Ishikawa (cell line): ENCODE results near the gene PTPN13.

Experiments
- CEBPB ChIP-seq: IDR thresholded peaks from 2 replicates; pipeline ENCODE4 v1.6.1; 2012
- CREB1 ChIP-seq: IDR thresholded peaks from 2 replicates; pipeline ENCODE4 v1.6.1; 2012; ENCODE audit warnings: low read depth
- EGR1 ChIP-seq: IDR thresholded peaks from 2 replicates; pipeline ENCODE4 v1.6.1; 2012
- EP300 ChIP-seq: IDR thresholded peaks from 2 replicates; pipeline ENCODE4 v1.6.1; 2012; ENCODE audit warnings: borderline replicate concordance
- FOXM1 ChIP-seq: IDR thresholded peaks from 2 replicates; pipeline ENCODE4 v1.6.1; 2012; ENCODE audit warnings: low read depth, borderline replicate concordance
- MAX ChIP-seq: IDR thresholded peaks from 2 replicates; pipeline ENCODE4 v1.6.1; 2012
- NFIC ChIP-seq: IDR thresholded peaks from 2 replicates; pipeline ENCODE4 v1.6.1; 2012
- RAD21 ChIP-seq: IDR thresholded peaks from 2 replicates; pipeline ENCODE4 v1.6.1; 2012; ENCODE audit warnings: low read depth
- TAF1 ChIP-seq: IDR thresholded peaks from 2 replicates; pipeline ENCODE4 v1.6.1; 2012; ENCODE audit warnings: low read depth, mild to moderate bottlenecking
- TCF12 ChIP-seq: IDR thresholded peaks from 2 replicates; pipeline ENCODE4 v1.6.1; 2012; ENCODE audit warnings: low read depth
- TEAD4 ChIP-seq: IDR thresholded peaks from 2 replicates; pipeline ENCODE4 v1.6.1; 2012
- USF1 ChIP-seq: IDR thresholded peaks from 2 replicates; pipeline ENCODE4 v1.6.1; 2012
- YY1 ChIP-seq: IDR thresholded peaks from 2 replicates; pipeline ENCODE4 v1.6.1; 2012; ENCODE audit warnings: low read depth
- ZBTB7A ChIP-seq: IDR thresholded peaks from 2 replicates; pipeline ENCODE4 v1.6.1; 2012; ENCODE audit warnings: low read depth
- TF ChIP-seq, protein P1 (sequence below): IDR thresholded peaks from 2 replicates; pipeline ENCODE4 v1.6.1; 2012; ENCODE audit warnings: low read depth, mild to moderate bottlenecking

The PTPN13 gene

DNA sequence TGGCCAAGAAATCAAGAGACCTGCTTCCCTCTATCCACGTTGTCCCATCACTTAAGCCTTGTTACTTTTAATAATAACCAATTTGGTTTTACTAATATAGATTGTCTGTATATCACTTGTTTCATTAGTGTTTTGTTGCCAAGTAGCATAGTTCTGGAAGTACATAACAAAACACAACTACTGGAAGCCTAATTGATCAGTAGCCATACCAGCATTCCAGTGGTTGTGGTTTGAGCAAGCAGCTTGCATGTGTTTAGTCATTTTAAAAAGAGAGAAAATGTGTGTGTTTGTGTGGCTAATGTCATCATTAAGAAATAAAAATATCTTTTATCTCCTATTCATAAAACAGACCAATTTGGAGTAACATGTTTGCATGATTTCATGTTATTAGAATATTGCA is 70.8 kb downstream of the PTPN13 start:
- no peak for TF ChIP-seq TCF12
- TF ChIP-seq NFIC, result no peak
- TF ChIP-seq CEBPB, result no peak
- no peak for TF ChIP-seq MAX
- no peak for TF ChIP-seq YY1

DNA sequence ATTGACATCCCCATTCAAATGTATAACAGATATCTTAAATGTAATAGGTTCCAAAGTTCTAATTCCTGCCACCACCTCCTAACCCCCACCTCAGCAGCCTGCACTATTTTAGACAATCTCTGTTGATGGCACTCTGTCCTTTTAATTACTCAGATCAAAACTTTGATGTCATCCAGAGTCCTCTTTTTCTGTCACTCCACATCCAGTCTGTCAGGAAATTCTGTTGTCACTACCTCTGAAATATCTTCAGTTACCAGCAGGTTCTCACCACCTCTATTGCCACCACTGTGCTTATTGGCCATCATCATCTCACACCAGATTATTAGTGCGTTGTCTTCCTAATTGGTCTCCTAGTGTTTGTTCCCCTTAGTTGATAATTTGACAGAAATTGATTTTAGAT is 76.2 kb downstream of the PTPN13 start:
- no peak for TF ChIP-seq TCF12
- TF ChIP-seq YY1, result no peak
- TF ChIP-seq TEAD4, result no peak
- TF ChIP-seq EP300, result no peak
- TF ChIP-seq NFIC, result no peak
- TF ChIP-seq TAF1, result no peak
- TF ChIP-seq, protein P1, sequence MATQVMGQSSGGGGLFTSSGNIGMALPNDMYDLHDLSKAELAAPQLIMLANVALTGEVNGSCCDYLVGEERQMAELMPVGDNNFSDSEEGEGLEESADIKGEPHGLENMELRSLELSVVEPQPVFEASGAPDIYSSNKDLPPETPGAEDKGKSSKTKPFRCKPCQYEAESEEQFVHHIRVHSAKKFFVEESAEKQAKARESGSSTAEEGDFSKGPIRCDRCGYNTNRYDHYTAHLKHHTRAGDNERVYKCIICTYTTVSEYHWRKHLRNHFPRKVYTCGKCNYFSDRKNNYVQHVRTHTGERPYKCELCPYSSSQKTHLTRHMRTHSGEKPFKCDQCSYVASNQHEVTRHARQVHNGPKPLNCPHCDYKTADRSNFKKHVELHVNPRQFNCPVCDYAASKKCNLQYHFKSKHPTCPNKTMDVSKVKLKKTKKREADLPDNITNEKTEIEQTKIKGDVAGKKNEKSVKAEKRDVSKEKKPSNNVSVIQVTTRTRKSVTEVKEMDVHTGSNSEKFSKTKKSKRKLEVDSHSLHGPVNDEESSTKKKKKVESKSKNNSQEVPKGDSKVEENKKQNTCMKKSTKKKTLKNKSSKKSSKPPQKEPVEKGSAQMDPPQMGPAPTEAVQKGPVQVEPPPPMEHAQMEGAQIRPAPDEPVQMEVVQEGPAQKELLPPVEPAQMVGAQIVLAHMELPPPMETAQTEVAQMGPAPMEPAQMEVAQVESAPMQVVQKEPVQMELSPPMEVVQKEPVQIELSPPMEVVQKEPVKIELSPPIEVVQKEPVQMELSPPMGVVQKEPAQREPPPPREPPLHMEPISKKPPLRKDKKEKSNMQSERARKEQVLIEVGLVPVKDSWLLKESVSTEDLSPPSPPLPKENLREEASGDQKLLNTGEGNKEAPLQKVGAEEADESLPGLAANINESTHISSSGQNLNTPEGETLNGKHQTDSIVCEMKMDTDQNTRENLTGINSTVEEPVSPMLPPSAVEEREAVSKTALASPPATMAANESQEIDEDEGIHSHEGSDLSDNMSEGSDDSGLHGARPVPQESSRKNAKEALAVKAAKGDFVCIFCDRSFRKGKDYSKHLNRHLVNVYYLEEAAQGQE, result no peak
- TF ChIP-seq CEBPB, result no peak
- no peak for TF ChIP-seq USF1
- TF ChIP-seq CREB1, result no peak
- no peak for TF ChIP-seq ZBTB7A
- TF ChIP-seq RAD21, result no peak
- no peak for TF ChIP-seq FOXM1
- no peak for TF ChIP-seq MAX
- TF ChIP-seq EGR1, result no peak

DNA sequence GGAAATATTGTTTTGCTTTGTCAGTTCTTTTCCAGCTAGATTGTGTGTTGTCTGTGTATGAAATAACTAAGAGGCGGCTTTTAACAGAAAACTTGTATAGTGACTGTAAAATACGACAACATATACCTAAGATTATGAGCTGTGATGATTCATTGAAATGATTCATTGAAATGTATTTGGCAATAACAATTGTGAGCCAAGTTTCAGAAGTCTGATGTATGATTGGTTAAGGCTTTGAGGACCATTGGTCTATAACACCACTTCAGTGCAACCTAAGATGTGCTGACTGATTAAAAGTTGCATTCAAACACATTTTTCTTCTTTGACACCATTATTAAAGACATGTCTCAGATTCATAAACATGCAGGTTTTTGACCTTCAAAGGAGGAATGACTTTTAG is 76.6 kb downstream of the PTPN13 start:
- TF ChIP-seq FOXM1 (no peak), EGR1 (no peak), RAD21 (no peak), EP300 (no peak), TCF12 (no peak), USF1 (no peak), TAF1 (no peak), MAX (no peak), CREB1 (no peak), YY1 (no peak), TEAD4 (no peak), CEBPB (no peak)
- TF ChIP-seq, protein P1, result no peak

GRCh38 chr4:86675548-86675947 is 81.4 kb downstream of the PTPN13 start:
- TF ChIP-seq FOXM1 (no peak), CEBPB (no peak), EP300 (no peak), NFIC (no peak), TCF12 (no peak), TEAD4 (no peak), EGR1 (no peak), MAX (no peak), CREB1 (no peak), YY1 (no peak), RAD21 (no peak), USF1 (no peak)
- TF ChIP-seq, protein P1, result no peak
